GM21515 (cell line): Measurements from ENCODE around the gene NMT1.

Source experiments
- ATAC-seq: cut with Tn5 transposase; IDR thresholded peaks from one replicate; pipeline ENCODE4 v1.9.1; 2021; ENCODE audit not compliant: unreplicated experiment

The NMT1 gene

DNA sequence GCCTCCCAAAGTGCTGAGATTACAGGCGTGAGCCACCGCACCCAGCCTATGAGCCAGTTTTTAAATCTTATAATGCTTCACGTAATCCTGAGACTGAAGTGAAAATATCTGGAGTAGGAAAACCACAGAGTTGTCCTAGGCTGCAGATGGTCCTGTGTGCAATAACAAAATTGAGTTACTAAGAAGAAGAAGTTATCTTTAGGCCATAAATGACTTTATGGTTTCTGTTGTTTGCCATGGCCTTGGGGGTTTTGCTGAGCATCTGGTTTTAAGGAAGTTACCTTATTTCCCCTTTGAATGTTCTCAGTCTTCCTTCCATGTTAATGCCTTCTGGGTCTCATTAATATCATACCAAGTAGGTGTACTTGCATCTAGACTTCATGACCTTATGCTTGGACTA is 16.5 kb downstream of the NMT1 start:
- no peak for ATAC-seq

DNA sequence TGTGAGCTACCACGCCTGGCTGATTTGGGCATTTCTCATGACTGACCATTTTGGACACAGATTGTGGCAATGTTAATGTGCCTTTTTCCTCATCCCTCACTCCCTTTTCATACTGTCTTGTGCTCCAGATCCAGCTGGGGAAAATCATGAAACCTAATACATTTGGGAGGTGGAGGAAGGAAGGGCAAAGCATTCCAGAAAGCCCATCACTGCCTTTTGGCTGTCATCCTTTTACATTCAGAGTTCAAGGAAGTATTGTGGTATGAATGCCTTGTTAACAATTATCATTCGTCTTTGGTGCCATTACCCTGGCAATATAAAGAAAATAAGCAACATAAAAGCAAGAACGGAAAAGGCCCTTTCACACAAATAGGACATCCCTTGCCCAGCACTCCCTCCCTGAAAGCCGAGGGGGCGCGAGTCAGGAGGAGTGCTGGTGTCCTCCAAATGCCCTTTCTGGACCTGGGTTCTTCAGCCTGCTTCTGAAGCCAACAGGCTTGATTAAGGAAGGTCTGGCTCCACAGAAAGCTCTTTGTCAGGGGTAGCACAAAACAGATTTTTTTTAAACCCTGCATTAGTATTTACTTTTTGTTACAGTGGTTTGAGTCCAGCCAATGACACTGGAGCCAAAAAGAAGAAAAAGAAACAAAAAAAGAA is 20.1 kb downstream of the NMT1 start:
- no peak for ATAC-seq

- ATAC-seq = no peak
These were observed 25.3 kb downstream of the NMT1 start for GRCh38 chr17:45086391-45086790.

GRCh38 chr17:45086865-45087503 is 25.9 kb downstream of the NMT1 start:
- no peak for ATAC-seq

DNA sequence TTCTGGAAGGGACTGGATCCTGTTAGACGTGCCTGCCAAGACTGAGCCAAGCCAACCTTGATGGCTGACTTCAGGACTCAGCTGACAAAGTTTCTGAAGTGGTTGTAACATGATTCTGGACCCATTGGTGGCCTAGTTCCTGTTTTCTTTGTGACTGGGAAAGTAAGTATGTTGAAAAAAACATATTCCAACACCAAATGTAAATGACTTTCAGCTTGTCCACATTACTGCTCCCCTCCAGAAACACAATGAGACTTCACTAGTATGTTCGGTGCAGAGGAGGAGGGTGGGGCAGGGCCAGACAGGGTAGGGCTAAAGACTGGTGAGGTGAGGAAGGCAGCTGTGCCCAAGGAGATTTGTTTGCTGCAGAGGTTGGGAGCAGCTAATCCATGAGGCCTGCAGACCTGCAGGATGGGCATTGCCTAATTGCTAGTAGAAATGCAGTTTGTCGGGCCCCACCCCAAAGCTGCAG is 26.4 kb downstream of the NMT1 start:
- ATAC-seq = no peak

DNA sequence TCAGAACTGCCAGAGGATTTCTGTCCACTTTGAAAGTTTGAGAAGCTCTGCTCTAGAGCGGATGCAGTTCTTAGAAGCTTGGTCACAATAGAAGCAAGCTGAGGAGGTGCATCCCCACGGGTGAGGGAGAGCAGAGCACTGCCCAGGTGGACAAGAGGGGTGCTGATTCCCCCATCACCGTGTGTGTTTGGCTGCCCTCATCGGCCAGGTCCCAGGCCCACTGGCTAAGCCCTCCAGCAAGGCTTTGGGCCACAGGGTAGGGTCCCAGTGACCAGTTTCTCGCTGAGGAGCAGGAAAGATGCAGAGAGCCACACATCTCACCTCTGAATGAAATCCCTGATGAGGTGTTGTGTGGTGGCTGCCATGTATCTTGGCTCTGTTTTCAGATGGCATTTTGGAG is 26.9 kb downstream of the NMT1 start:
- ATAC-seq = no peak

GRCh38 chr17:45088741-45089140 is 27.6 kb downstream of the NMT1 start:
- no peak for ATAC-seq

- no peak for ATAC-seq
These were observed 29.6 kb downstream of the NMT1 start for GRCh38 chr17:45090711-45091110.

DNA sequence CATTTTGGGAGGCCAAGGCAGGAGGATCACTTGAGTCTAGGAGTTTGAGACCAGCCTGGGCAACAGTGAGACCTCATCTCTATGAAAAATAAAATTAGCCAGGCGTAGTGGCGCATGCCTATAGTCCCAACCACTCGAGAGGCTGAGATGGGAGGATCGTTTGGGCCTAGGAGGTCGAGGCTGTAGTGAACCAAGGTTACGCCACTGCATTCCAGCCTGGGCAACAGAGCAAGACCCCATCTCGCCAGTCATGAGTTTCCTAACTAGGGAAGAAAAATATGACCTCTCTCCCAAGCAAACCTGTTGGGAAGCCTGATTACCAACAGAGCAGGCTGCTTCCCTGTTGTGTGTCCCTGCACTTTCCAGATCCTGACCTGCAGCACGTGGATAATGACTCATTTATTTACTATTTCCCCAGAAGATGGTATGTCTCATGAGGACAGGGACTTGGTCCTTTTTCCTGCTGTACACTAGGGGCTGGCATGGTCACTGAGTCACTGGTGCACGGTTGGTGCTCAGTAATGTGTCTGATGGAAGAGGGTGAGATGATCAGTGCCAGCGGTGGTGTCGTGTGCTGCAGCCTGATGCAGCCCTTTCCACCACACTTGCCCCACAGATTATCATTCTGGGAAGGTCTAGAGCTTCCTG is 30.8 kb downstream of the NMT1 start:
- ATAC-seq = no peak

DNA sequence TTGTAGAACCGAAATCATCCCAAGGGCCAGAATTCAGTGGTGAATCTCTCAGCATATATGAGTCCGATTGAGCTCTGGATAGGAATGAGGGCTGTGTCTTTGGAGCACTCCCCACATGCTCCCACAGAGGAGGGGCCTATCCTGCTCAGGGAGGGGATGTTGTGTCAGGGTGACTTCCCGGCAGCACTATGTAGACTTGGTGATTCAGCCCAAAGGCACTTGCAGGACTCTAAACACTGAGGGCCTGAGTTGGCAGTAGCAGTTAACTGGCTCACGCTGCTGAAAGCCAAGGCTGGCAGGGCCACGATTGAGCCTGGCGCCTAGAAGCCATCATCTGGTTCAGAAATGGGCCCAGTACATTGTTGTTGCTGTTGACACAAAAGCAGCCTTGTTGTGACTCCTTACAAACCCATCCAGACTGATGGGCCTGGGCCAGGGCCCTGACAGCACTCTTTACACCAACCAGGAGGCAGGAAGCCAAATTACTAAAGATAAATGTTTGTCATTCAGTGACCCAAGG is 31.9 kb downstream of the NMT1 start:
- no peak for ATAC-seq

DNA sequence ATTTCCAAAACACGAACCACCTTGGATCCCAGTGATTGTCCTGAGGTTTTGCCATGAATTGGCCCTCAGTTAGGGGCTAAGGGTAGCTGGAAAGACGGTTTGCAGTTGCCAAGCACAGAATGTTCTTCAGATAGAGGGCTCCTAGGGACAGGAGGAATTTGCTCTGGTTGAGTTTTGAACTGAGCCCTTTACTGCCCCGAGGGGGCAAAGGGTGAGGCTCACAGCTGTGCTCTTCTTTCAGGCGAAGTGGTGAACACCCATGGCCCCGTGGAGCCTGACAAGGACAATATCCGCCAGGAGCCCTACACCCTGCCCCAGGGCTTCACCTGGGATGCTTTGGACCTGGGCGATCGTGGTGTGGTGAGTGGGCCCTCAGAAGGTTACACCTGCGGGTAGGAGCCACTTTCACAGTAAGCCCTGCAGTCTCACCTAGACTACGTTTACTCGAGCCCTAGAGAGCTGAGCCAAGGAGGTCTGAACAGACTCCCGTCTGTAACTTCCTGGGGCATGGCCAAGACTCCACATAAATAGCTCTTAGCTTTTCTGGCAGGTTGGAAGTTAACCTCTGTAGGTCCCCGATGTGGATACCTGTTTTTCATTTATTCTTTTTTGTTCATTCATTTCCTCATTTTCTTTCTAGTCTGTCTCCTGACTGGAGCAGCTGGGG is 32.5 kb downstream of the NMT1 start:
- ATAC-seq = no peak

DNA sequence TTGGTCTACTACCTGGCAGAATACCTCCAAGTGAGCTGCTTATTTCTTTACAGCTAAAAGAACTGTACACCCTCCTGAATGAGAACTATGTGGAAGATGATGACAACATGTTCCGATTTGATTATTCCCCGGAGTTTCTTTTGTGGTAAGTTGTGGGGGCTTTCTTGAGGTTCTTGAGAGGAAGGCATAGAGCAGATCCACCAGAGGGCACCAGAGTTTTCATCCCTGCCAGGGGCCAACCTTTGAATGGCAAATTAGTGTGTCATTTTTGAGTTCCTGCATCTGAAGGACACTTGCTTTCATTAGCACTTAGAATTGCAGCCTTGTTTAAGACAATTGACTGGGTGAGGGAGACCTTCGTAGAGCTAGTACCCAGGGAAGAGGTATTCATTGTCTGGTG is 35.0 kb downstream of the NMT1 start:
- ATAC-seq = no peak

DNA sequence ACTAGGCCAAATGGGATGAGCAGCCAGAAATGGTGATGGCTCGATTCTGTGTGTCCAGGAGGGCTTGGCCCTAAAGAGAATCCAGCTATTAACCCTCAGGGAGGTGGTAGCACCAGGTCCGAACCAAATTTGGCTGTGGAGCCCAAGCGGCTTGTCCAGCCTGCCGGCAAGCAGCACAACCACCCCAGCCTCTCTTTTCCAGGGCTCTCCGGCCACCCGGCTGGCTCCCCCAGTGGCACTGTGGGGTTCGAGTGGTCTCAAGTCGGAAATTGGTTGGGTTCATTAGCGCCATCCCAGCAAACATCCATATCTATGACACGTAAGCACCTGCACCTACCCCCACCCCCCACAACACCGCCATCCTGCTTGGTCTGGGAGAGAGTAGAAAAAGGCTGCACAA is 35.8 kb downstream of the NMT1 start:
- no peak for ATAC-seq

GRCh38 chr17:45098081-45098868 is 37.2 kb downstream of the NMT1 start:
- no peak for ATAC-seq

DNA sequence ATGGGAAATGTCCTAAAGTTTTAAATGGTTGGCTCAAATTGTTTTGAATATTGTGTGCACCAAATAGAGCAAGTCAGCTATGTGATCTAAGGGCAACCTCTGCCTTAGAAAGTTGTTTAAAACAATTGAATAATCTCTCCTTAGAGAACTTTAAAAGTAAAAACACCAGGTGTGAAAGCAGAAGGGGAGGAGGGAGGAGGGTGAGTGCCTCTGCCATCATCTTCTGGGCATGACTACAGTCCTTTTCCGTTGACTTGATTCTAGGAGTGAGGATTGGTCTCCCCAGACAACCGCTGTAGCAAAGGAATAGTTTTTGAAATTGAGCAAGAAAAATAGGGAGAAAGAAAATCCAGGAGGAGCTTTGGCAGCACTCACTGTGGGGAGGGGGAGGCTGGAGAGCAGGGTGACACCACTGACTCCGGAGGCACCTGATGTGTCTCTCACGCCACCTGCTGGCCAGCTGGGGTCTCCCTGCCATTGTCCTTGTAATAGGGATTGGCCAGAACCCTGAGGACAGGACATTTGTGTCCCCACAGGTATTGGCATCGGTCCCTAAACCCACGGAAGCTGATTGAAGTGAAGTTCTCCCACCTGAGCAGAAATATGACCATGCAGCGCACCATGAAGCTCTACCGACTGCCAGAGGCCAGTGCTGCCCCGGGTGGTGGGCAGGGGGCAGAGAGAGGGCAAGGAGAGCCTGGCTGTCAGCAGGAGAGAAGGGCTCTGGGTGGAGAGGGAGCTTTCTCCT is 37.9 kb downstream of the NMT1 start:
- ATAC-seq = no peak

DNA sequence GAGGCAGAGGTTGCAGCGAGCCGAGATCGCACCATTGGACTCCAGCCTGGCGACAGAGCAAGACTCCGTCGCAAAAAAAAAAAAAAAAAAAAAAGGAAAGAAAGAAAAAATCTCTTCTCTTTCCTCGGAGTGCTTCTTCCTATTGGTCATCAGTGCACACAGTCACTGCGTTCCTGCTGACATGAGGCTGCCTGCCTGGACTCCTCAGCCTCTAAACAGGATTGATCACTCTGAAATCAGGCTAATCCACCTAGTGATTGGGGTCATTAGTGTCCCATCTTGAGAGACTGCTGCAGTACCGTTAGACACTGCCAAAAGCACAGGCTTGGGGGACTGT is 40.4 kb downstream of the NMT1 start:
- no peak for ATAC-seq

GRCh38 chr17:45101883-45102811 is 41.0 kb downstream of the NMT1 start:
- ATAC-seq = no peak

GRCh38 chr17:45102856-45103255 is 41.7 kb downstream of the NMT1 start:
- no peak for ATAC-seq

DNA sequence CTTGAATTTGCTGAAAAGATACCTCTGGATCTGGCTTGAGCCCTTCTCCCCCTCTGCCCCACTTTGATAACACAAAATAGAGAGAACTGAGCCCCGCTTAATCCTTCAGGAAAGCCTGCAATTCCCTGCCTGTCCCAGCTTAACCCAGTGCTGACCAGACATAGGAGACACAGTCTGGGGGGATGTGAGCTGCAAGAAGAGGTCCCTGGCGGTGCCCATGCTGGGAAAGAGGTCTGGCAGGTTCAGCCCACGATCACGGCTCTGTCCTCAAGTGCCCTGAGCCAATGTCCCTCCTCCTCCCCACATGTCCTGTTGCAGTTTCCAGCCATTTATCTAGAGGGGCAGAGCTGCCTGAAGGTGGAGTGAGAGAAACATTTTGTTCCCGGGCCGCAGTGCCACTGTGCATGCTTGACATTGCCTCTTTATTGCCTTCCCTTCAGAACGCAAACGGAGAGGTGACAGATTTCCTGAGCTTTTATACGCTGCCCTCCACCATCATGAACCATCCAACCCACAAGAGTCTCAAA is 42.2 kb downstream of the NMT1 start:
- no peak for ATAC-seq
